Type B pancreatic cell (in vitro differentiated cells): ENCODE data around the gene ALKBH7. TPM values are rescaled to one million over a fixed set of nuclear protein-coding genes. Genes with fewer than 3 reads are reported as not detected.

Source experiments
- DNase-seq: peaks from one replicate; pipeline ENCODE4 v3.0.0; 2021; ENCODE audit warnings: mixed read lengths; ENCODE audit not compliant: unreplicated experiment; ENCODE audit errors: extremely low spot score
- H3K27ac Mint-ChIP-seq: 2 replicates; pipeline ENCODE4 v1.8.0; 2021; ENCODE audit warnings: mild to moderate bottlenecking, mixed read lengths
- H3K27me3 Mint-ChIP-seq: 2 replicates; pipeline ENCODE4 v1.8.0; 2021; ENCODE audit warnings: mixed read lengths
- H3K36me3 Mint-ChIP-seq: 2 replicates; pipeline ENCODE4 v1.8.0; 2021; ENCODE audit warnings: mixed read lengths
- H3K4me1 Mint-ChIP-seq: one replicate; pipeline ENCODE4 v1.8.0; 2021; ENCODE audit warnings: mixed read lengths; ENCODE audit not compliant: unreplicated experiment
- H3K4me3 Mint-ChIP-seq: 2 replicates; pipeline ENCODE4 v1.8.0; 2021; ENCODE audit warnings: mild to moderate bottlenecking, mixed read lengths
- H3K9me3 Mint-ChIP-seq: 2 replicates; pipeline ENCODE4 v1.8.0; 2021; ENCODE audit warnings: mixed read lengths
- long read RNA-seq: library from polyadenylated mRNA; unstranded; transcript quantifications from one replicate; pipeline ENCODE4 v2.0.0, GENCODE V29; 2020
- total RNA-seq: library from RNA; stranded (reverse); gene quantifications from 2 replicates; pipeline ENCODE4 v1.2.1, GENCODE V29; 2021; ENCODE audit warnings: low replicate concordance
- TF ChIP-seq, protein P1 (sequence below): fragments of 200-600 bp; sonication (generic); conservative IDR thresholded peaks from 2 replicates; pipeline ENCODE4 v1.5.0; 2021; ENCODE audit warnings: antibody characterized with exemption, mild to moderate bottlenecking

The ALKBH7 gene, protein sequence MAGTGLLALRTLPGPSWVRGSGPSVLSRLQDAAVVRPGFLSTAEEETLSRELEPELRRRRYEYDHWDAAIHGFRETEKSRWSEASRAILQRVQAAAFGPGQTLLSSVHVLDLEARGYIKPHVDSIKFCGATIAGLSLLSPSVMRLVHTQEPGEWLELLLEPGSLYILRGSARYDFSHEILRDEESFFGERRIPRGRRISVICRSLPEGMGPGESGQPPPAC
- total RNA-seq, result 53.2 and 71.0 TPM in 2 replicates
- long read RNA-seq, partial matches to known transcripts, result 1 of 6 reads
- long read RNA-seq, other reads (novel, unspliced or antisense), result 1 of 6 reads

DNA sequence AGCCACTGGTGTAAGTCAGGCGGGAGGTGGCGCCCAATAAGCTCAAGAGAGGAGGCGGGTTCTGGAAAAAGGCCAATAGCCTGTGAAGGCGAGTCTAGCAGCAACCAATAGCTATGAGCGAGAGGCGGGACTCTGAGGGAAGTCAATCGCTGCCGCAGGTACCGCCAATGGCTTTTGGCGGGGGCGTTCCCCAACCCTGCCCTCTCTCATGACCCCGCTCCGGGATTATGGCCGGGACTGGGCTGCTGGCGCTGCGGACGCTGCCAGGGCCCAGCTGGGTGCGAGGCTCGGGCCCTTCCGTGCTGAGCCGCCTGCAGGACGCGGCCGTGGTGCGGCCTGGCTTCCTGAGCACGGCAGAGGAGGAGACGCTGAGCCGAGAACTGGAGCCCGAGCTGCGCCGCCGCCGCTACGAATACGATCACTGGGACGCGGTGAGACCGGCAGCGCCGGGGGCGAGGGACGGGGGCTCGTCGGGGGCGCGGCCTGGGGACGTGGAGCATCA, at the start of gene ALKBH7:
ALKBH7 (plus strand) TSS at position 201 of the 502 bp plus-strand sequence; CDS start at position 228, 27 bp downstream.
- Mint-ChIP-seq H3K27ac (peak within 1 kb of the TSS; percentile 97), H3K4me3 (peak within 1 kb of the TSS; percentile 91), H3K9me3 (no peaks in the 10 kb centered on the region), H3K36me3 (peaks cover 4% of the 10 kb centered on the region), H3K27me3 (no peaks in the 10 kb centered on the region), H3K4me1 (peaks cover 9% of the 10 kb centered on the region)
- TF ChIP-seq, protein P1, sequence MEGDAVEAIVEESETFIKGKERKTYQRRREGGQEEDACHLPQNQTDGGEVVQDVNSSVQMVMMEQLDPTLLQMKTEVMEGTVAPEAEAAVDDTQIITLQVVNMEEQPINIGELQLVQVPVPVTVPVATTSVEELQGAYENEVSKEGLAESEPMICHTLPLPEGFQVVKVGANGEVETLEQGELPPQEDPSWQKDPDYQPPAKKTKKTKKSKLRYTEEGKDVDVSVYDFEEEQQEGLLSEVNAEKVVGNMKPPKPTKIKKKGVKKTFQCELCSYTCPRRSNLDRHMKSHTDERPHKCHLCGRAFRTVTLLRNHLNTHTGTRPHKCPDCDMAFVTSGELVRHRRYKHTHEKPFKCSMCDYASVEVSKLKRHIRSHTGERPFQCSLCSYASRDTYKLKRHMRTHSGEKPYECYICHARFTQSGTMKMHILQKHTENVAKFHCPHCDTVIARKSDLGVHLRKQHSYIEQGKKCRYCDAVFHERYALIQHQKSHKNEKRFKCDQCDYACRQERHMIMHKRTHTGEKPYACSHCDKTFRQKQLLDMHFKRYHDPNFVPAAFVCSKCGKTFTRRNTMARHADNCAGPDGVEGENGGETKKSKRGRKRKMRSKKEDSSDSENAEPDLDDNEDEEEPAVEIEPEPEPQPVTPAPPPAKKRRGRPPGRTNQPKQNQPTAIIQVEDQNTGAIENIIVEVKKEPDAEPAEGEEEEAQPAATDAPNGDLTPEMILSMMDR, result no peak
- DNase-seq, result peak; percentile 95

DNA sequence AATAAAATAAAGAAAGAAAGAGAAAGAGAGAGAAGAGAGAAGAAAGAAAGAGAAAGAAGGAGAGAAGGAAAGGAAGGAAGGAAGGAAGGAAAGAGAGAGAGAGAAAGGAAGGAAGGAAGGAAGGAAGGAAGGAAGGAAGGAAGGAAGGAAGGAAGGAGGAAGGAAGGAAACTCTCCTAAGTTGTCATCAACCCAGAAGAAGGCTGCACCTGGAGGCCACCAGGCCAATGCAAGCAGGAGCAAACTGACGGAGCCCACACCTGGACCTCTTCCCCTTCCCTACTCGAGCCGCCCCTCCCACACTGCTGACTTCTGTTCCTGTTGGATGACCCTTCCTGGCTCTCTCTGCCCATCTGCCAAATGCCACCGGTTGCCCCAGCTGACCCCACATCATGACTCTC, 47.8 kb upstream of the ALKBH7 start:
- Mint-ChIP-seq H3K36me3 (no peaks in the 10 kb centered on the region), H3K27me3 (peaks cover 6% of the 10 kb centered on the region), H3K27ac (no peak overlapping the region), H3K4me1 (no peaks in the 10 kb centered on the region), H3K4me3 (no peak overlapping the region), H3K9me3 (no peaks in the 10 kb centered on the region)
- no peak for DNase-seq
- TF ChIP-seq, protein P1, result no peak

DNA sequence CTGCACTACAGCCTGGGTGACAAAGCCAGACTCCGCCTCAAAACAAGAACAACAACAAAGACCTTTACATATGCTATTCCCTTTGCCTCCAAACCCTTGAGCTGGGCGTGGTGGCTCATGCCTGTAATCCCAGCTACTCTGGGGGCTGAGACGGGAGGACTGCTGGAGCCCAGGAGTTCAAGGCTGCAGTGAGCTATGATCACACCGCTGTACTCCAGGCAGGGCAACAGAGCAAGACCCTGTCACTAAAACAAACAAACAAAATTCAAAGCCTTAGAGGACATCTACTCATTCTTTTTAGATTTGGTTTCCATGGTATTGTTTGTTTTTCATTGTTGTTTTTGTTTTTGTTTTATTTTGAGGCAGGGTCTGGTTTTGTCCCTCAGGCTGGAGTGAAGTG, 47.0 kb upstream of the ALKBH7 start:
- Mint-ChIP-seq H3K27me3 (peaks cover 6% of the 10 kb centered on the region), H3K36me3 (no peaks in the 10 kb centered on the region), H3K4me3 (no peak overlapping the region), H3K27ac (no peak overlapping the region), H3K9me3 (no peaks in the 10 kb centered on the region), H3K4me1 (no peaks in the 10 kb centered on the region)
- TF ChIP-seq, protein P1, result no peak
- DNase-seq, result no peak

DNA sequence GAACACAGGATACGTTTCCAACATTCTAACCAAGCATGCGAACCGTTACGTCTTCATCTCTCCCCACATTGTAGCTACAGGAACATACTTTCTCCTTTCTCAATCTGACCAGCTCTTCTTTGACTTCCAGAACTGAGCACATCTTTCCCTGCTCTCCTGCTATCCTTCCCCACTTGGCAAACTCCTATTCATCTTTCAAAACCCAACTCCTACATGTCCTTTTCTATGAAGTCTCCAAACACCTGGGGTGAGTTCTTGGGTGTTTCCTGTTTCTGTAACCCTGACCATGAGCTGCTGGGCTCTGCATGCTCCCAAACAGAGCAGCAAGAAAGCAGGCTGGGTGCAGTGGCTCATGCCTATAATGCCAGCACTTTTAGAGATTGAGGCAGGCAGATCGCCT, 45.8 kb upstream of the ALKBH7 start:
- no peaks in the 10 kb centered on the region for H3K9me3 Mint-ChIP-seq
- no peaks in the 10 kb centered on the region for H3K36me3 Mint-ChIP-seq
- TF ChIP-seq, protein P1, result no peak
- no peak overlapping the region for H3K27ac Mint-ChIP-seq
- no peak overlapping the region for H3K4me3 Mint-ChIP-seq
- DNase-seq, result no peak
- H3K4me1 Mint-ChIP-seq, result no peaks in the 10 kb centered on the region
- H3K27me3 Mint-ChIP-seq, result peaks cover 6% of the 10 kb centered on the region

DNA sequence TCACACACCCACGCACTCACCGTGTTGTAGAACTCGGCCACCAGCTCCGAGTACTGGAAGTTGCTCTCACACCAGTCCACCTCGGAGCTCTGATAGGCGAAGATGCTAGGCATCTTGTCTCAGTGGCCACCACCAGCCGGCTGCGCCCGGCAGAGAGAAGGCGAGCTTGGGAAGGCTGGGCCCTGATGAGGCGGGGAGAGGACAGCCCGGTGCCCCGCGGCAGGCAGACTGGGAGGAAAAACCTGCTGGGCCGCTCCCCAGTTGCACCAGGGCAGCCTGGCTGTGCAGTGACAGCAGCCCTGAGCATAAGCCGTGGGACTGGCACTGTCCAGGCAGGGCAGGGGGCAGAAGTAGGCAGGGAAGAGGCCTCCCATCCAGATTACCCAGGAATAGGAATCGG, 39.2 kb upstream of the ALKBH7 start, which contains the start of gene ACER1:
ACER1 (minus strand) TSS at position 174 of the 400 bp plus-strand sequence; CDS start at position 113, 61 bp downstream.
- no peak for DNase-seq
- no peaks in the 10 kb centered on the region for H3K4me1 Mint-ChIP-seq
- H3K4me3 Mint-ChIP-seq, result no peak within 1 kb of the TSS
- no peaks in the 10 kb centered on the region for H3K36me3 Mint-ChIP-seq
- no peaks in the 10 kb centered on the region for H3K27me3 Mint-ChIP-seq
- no peaks in the 10 kb centered on the region for H3K9me3 Mint-ChIP-seq
- no peak within 1 kb of the TSS for H3K27ac Mint-ChIP-seq
- TF ChIP-seq, protein P1, result no peak
